Mesothelial cell of epicardium (in vitro differentiated cells): ENCODE data around the gene FMO5. TPM values are rescaled to one million over a fixed set of nuclear protein-coding genes. Genes with fewer than 3 reads are reported as not detected.

Experiments
- DNase-seq, 2 experiments: peaks; one replicate each; pipeline ENCODE4 v3.0.0; 2021; ENCODE audit warnings: low spot score in 2 of 2; ENCODE audit not compliant: unreplicated experiment in 2 of 2
- H3K27ac Mint-ChIP-seq: 2 replicates; pipeline ENCODE4 v1.8.0; 2021; ENCODE audit warnings: mixed read lengths
- H3K27me3 Mint-ChIP-seq: 2 replicates; pipeline ENCODE4 v1.8.0; 2021; ENCODE audit warnings: low read depth, mixed read lengths
- H3K36me3 Mint-ChIP-seq: 2 replicates; pipeline ENCODE4 v1.8.0; 2021; ENCODE audit warnings: mixed read lengths
- H3K4me1 Mint-ChIP-seq: 2 replicates; pipeline ENCODE4 v1.8.0; 2021; ENCODE audit warnings: mixed read lengths
- H3K4me3 Mint-ChIP-seq: 2 replicates; pipeline ENCODE4 v1.8.0; 2021; ENCODE audit warnings: mild to moderate bottlenecking, moderate library complexity, mixed read lengths
- H3K9me3 Mint-ChIP-seq: 2 replicates; pipeline ENCODE4 v1.8.0; 2021; ENCODE audit warnings: mixed read lengths
- total RNA-seq: library from RNA; stranded (reverse); gene quantifications from 3 replicates; pipeline ENCODE4 v1.2.1, GENCODE V29; 2021
- TF ChIP-seq, protein P1 (sequence below): fragments of 200-600 bp; sonication (generic); IDR thresholded peaks from one replicate; pipeline ENCODE4 v1.5.0; 2021; ENCODE audit warnings: antibody characterized with exemption; ENCODE audit not compliant: unreplicated experiment

The FMO5 gene, protein sequence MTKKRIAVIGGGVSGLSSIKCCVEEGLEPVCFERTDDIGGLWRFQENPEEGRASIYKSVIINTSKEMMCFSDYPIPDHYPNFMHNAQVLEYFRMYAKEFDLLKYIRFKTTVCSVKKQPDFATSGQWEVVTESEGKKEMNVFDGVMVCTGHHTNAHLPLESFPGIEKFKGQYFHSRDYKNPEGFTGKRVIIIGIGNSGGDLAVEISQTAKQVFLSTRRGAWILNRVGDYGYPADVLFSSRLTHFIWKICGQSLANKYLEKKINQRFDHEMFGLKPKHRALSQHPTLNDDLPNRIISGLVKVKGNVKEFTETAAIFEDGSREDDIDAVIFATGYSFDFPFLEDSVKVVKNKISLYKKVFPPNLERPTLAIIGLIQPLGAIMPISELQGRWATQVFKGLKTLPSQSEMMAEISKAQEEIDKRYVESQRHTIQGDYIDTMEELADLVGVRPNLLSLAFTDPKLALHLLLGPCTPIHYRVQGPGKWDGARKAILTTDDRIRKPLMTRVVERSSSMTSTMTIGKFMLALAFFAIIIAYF
- 0.73 to 1.7 TPM (median 0.97 TPM) in 3 replicates for total RNA-seq

DNA sequence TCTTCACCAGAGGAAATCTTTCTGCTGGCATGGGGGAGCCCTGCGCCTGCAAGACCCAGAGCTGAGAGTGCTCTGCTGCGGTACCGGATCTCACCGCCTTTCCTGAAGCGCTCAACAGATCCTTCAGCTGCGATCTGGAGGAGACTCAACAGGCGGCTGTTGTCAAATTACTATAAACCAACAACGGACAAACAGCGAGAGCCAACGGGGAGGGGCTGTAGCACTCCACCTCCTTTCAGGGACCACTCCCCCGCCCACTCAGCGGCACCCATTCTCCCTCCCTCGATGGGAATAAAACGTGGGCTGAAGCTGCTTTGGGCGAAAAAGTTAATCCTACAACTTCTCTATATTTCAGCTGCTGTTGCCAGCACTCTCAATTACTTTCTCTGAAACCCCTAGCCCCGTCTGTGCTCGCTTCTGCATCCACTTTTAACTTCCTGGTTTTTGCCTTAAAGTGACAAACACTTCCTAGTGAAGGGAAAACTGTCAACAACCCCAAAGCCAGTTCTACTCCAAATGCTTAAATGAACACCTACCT lies at the start of gene FMO5:
Gene FMO5, minus strand, starts transcription at position 147 of the 538 bp plus-strand sequence. CDS start 310 bp downstream, outside the sequence.
- H3K9me3 Mint-ChIP-seq: no peaks in the 10 kb centered on the region
- peaks cover 3% of the 10 kb centered on the region for H3K27me3 Mint-ChIP-seq
- no peaks in the 10 kb centered on the region for H3K36me3 Mint-ChIP-seq
- H3K27ac Mint-ChIP-seq: peak within 1 kb of the TSS; percentile 66
- TF ChIP-seq, protein P1, sequence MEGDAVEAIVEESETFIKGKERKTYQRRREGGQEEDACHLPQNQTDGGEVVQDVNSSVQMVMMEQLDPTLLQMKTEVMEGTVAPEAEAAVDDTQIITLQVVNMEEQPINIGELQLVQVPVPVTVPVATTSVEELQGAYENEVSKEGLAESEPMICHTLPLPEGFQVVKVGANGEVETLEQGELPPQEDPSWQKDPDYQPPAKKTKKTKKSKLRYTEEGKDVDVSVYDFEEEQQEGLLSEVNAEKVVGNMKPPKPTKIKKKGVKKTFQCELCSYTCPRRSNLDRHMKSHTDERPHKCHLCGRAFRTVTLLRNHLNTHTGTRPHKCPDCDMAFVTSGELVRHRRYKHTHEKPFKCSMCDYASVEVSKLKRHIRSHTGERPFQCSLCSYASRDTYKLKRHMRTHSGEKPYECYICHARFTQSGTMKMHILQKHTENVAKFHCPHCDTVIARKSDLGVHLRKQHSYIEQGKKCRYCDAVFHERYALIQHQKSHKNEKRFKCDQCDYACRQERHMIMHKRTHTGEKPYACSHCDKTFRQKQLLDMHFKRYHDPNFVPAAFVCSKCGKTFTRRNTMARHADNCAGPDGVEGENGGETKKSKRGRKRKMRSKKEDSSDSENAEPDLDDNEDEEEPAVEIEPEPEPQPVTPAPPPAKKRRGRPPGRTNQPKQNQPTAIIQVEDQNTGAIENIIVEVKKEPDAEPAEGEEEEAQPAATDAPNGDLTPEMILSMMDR: no peak
- peak within 1 kb of the TSS; percentile 82 for H3K4me3 Mint-ChIP-seq
- peak in 1 of 2 experiments; percentile 47 for DNase-seq
- H3K4me1 Mint-ChIP-seq: peaks cover 14% of the 10 kb centered on the region

DNA sequence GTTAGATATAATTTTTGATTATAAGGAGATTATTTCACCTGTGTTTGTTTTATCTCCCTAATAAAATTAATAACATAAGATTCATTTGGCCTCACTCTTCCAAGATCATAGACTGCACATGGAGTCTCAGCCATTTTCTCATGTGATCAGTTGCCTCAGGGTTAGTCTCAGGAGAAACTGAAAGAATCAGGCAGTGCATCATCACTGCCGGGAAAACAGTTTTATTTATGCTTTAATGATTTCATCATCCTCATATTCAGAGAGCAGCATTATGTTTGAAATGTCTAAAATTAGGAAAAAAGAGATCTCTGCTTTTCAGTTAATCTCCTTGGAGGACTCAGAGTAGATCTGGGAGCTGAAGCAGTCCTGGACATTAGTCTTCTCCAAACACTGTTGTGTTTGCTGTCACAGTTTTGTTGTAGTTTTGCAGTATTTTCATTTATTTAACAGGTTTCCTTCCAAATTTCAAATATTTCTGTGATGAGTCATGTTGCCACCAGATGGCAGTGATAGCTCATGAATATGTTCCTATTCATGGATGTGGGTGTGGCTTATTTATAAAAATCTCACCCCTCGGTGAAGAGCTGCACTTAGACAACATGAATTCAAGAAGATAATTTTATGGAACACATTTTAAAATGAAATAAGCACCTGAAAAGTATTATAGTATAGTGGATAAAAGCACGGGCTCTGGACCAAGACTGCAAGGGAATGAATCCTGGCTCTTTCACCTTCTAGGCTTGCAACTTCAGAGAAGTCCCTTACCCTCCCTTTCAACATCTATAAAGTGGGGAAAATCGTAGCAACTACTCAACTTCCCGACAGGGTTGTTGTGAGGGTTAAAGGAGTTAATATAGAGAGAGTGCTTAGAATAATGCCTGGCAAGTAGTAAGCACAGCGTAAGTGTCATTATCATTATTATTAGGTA lies 48.5 kb upstream of the FMO5 start:
- Mint-ChIP-seq H3K27me3 (no peaks in the 10 kb centered on the region), H3K4me3 (no peak overlapping the region), H3K9me3 (no peaks in the 10 kb centered on the region), H3K4me1 (peaks cover 7% of the 10 kb centered on the region), H3K36me3 (peaks cover 24% of the 10 kb centered on the region), H3K27ac (peak overlapping the region; percentile 77)
- TF ChIP-seq, protein P1: peak; percentile 62
- no peak for DNase-seq

DNA sequence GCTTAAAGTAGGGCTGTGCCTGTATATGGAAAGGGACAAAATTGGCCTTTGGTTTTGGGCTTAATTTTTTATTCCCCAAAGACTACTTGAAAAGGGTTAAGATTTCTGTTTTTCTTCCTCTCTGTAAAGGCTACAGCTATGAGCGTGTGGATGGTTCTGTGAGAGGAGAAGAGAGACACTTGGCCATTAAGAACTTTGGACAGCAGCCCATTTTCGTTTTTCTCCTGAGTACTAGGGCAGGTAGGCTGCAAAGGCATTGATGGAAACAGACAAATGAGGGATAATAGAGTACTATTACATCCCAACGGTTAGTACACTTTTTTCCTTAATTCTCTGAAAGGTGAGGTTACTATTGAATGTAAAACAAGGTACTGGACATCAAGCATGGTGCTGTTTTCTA lies 46.9 kb upstream of the FMO5 start:
- peaks cover 28% of the 10 kb centered on the region for H3K36me3 Mint-ChIP-seq
- H3K9me3 Mint-ChIP-seq: no peaks in the 10 kb centered on the region
- TF ChIP-seq, protein P1: no peak
- no peak for DNase-seq
- H3K4me1 Mint-ChIP-seq: peaks cover 7% of the 10 kb centered on the region
- H3K27me3 Mint-ChIP-seq: no peaks in the 10 kb centered on the region
- H3K4me3 Mint-ChIP-seq: no peak overlapping the region
- H3K27ac Mint-ChIP-seq: no peak overlapping the region

DNA sequence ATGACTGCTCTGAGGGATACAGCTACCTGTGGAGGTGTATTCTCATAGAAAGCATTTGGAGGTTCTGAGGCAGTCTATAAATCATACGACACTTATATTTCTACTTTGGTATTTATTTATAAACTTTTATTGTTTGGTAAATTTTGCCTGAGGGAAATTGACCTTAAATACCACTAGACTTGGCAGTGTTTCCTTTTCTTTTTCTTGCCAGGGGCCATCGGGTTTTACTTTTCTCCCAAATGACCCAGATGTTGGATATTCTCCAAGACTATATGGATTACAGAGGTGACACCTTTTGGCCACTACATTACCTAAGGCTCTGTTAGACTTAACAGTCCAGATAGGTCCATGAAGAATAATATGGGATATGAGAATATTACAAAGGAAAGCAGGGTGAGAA lies 45.6 kb upstream of the FMO5 start:
- no peaks in the 10 kb centered on the region for H3K27me3 Mint-ChIP-seq
- peaks cover 30% of the 10 kb centered on the region for H3K36me3 Mint-ChIP-seq
- no peak for DNase-seq
- H3K4me3 Mint-ChIP-seq: no peak overlapping the region
- H3K9me3 Mint-ChIP-seq: no peaks in the 10 kb centered on the region
- TF ChIP-seq, protein P1: no peak
- H3K27ac Mint-ChIP-seq: no peak overlapping the region
- H3K4me1 Mint-ChIP-seq: peaks cover 7% of the 10 kb centered on the region

DNA sequence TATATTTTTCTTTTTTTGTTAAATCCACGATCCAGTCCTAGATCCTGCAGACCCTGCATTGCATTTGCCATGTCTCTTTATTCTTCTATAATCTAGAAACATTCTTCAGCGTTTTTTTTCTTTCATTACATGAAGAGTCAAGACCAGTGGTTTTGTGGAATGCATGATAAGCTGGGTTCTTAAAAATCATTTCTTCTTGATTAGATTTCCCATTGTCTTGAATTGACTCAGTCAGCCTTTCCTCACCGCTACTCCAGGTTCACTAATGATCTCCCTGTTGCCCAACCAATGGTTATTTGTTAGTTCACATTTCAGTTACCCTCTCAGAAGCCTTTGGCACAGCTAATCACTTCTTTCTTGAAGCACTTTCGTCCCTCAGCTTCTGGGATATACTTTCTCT lies 42.6 kb upstream of the FMO5 start:
- Mint-ChIP-seq H3K4me3 (no peak overlapping the region), H3K4me1 (no peaks in the 10 kb centered on the region), H3K9me3 (no peaks in the 10 kb centered on the region), H3K27me3 (no peaks in the 10 kb centered on the region), H3K36me3 (peaks cover 38% of the 10 kb centered on the region), H3K27ac (no peak overlapping the region)
- TF ChIP-seq, protein P1: no peak
- no peak for DNase-seq
